Esophagus squamous epithelium (tissue), 5 donors: ENCODE data around the gene CSNK1G1. TPM values are rescaled to one million over a fixed set of nuclear protein-coding genes. Genes with fewer than 3 reads are reported as not detected.
"Not testable (repeated sequence)": the region's sequence is repeated elsewhere in the genome, so short reads cannot be mapped to it uniquely, and the experiment has no call there.

Source experiments
- DNase-seq: peaks from one replicate; lab custom pipeline; 2025; lab: John Stamatoyannopoulos, UW
- H3K27ac ChIP-seq, 4 donors: fragments of 200-600 bp; sonication (generic); one replicate each; pipeline ENCODE4 v1.5.1; 2016 to 2019; ENCODE audit warnings: mild to moderate bottlenecking in 1 of 4
- H3K27me3 ChIP-seq, 4 donors: fragments of 200-600 bp; sonication (generic); 1 replicate in 3 of 4; 2 replicates in 1 of 4; pipeline versions ENCODE4 v1.5.1 to v1.6.0; 2017 to 2021; ENCODE audit warnings: antibody characterized with exemption in 1 of 4
- H3K36me3 ChIP-seq, 3 donors: fragments of 200-600 bp; sonication (generic); one replicate each; pipeline ENCODE4 v1.5.1; 2016 to 2019
- H3K4me1 ChIP-seq, 3 donors: fragments of 200-600 bp; sonication (generic); one replicate each; pipeline ENCODE4 v1.5.1; 2017 to 2019
- H3K4me3 ChIP-seq, 4 donors: fragments of 200-600 bp; sonication (generic); 1 replicate in 3 of 4; 2 replicates in 1 of 4; pipeline ENCODE4 v1.5.1; 2016 to 2019; ENCODE audit warnings: mild to moderate bottlenecking in 2 of 4, moderate library complexity in 1 of 4
- H3K9me3 ChIP-seq, 3 donors: fragments of 200-600 bp; sonication (generic); one replicate each; pipeline ENCODE4 v1.5.1; 2016 to 2019
- POLR2A ChIP-seq, 4 donors: fragments of 450-650 bp; IDR thresholded peaks; one replicate each; pipeline ENCODE4 v1.6.1; 2017; ENCODE audit warnings: antibody characterized with exemption in 4 of 4, mild to moderate bottlenecking in 4 of 4, moderate library complexity in 3 of 4
- WGBS, 2 donors: methylation state at CpG; one replicate each; pipeline ENCODE4 v1.1.5; 2018; 5-methylcytosine and 5-hydroxymethylcytosine counted together
- intact Hi-C: fragments of 100-400 bp; cut with DNase I; formaldehyde crosslinking; loops from one replicate; pipeline ENCODE4 v1.15.0; 2022
- total RNA-seq, 4 donors: library from RNA; depleted of rRNA; stranded (reverse); fragments of >200 nt; gene quantifications; one replicate each; pipeline ENCODE4 v1.1.0, GENCODE V29; 2016
- TF ChIP-seq, protein P1 (sequence below), 6 experiments: fragments of 450-650 bp in 4 of 6; fragments of 200-600 bp in 2 of 6; sonication (generic) in 2 of 6; IDR thresholded peaks; one replicate each; pipeline ENCODE4 v1.5.1; 2016 to 2019; ENCODE audit warnings: antibody characterized with exemption in 6 of 6, mild to moderate bottlenecking in 4 of 6, moderate library complexity in 4 of 6
- donor health status: DM: yes; HTN: yes; CAD: no.

The CSNK1G1 gene
- total RNA-seq, 4 donors from 2014 or later, result 15.0 to 21.4 (median 16.8) TPM

GRCh38 chr15:64333986-64334929 lies 21.7 kb downstream of the CSNK1G1 start:
- intact Hi-C loops, result no loop called here
- H3K4me3 ChIP-seq, result no peak overlapping the region
- no peaks in the 10 kb centered on the region for H3K36me3 ChIP-seq
- WGBS, 2 donors, result 67 to 84% methylated on average over 9 of the region's 9 CpGs
- peaks cover 0 to 15% (median 0%) of the 10 kb centered on the region in 3 donors for H3K4me1 ChIP-seq
- DNase-seq, result no peak
- no peak for TF ChIP-seq POLR2A (IDR thresholded peaks at IDR 0.05)
- TF ChIP-seq, protein P1, sequence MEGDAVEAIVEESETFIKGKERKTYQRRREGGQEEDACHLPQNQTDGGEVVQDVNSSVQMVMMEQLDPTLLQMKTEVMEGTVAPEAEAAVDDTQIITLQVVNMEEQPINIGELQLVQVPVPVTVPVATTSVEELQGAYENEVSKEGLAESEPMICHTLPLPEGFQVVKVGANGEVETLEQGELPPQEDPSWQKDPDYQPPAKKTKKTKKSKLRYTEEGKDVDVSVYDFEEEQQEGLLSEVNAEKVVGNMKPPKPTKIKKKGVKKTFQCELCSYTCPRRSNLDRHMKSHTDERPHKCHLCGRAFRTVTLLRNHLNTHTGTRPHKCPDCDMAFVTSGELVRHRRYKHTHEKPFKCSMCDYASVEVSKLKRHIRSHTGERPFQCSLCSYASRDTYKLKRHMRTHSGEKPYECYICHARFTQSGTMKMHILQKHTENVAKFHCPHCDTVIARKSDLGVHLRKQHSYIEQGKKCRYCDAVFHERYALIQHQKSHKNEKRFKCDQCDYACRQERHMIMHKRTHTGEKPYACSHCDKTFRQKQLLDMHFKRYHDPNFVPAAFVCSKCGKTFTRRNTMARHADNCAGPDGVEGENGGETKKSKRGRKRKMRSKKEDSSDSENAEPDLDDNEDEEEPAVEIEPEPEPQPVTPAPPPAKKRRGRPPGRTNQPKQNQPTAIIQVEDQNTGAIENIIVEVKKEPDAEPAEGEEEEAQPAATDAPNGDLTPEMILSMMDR (IDR thresholded peaks at IDR 0.05), result no peak
- no peaks in the 10 kb centered on the region for H3K9me3 ChIP-seq
- no peaks in the 10 kb centered on the region for H3K27me3 ChIP-seq
- peak overlapping the region in 1 of 4 donors; percentile 10 for H3K27ac ChIP-seq

DNA sequence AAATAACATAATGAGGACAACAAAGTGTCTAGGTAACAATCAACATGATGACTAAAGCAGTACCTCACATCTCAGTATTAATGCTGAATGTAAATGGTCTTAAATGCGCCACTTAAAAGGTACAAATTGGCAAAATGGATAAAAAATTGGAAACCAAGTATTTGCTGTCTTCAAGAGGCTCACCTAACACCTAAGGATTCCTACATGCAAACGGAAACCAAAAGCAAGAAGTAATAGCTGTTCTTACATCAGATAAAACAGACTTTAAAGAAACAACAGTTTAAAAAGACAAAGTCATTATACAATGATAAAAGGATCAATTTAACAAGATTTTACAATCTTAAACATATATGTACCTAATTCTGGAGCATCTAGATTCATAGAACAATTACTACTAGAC lies 22.5 kb downstream of the CSNK1G1 start:
- WGBS, 2 donors, result 88 to 89% methylated on average over 2 of the region's 2 CpGs
- no peak for DNase-seq
- Histone ChIP-seq H3K36me3 (no peaks in the 10 kb centered on the region), H3K27ac (peak overlapping the region in 1 of 4 donors; percentile 10), H3K4me3 (no peak overlapping the region), H3K27me3 (no peaks in the 10 kb centered on the region), H3K4me1 (peaks cover 0 to 15% (median 0%) of the 10 kb centered on the region in 3 donors), H3K9me3 (no peaks in the 10 kb centered on the region)
- intact Hi-C loops, result no loop called here
- no peak for TF ChIP-seq POLR2A (IDR thresholded peaks at IDR 0.05)
- TF ChIP-seq, protein P1 (IDR thresholded peaks at IDR 0.05), result no peak

GRCh38 chr15:64331668-64332067 lies 24.3 kb downstream of the CSNK1G1 start:
- peaks cover 0 to 15% (median 0%) of the 10 kb centered on the region in 3 donors for H3K4me1 ChIP-seq
- H3K4me3 ChIP-seq, H3K36me3 ChIP-seq, H3K9me3 ChIP-seq, H3K27ac ChIP-seq, DNase-seq, intact Hi-C loops, H3K27me3 ChIP-seq: not testable (repeated sequence)
- WGBS, 2 donors, result no CpG with 5 or more reads among the region's 3 CpGs

DNA sequence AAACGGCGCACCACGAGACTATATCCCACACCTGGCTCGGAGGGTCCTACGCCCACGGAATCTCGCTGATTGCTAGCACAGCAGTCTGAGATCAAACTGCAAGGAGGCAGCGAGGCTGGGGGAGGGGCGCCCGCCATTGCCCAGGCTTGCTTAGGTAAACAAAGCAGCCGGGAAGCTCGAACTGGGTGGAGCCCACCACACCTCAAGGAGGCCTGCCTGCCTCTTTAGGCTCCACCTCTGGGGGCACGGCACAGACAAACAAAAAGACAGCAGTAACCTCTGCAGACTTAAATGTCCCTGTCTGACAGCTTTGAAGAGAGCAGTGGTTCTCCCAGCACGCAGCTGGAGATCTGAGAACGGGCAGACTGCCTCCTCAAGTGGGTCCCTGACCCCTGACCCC lies 29.0 kb downstream of the CSNK1G1 start:
- intact Hi-C loops, DNase-seq, H3K27me3 ChIP-seq, H3K9me3 ChIP-seq, H3K36me3 ChIP-seq: not testable (repeated sequence)
- H3K4me3 ChIP-seq, result peak overlapping the region in 2 of 4 donors; percentile 27 to 31
- WGBS, 2 donors, result no CpG with 5 or more reads among the region's 15 CpGs
- peak overlapping the region in 1 of 4 donors; percentile 25 for H3K27ac ChIP-seq
- TF ChIP-seq, protein P1 (IDR thresholded peaks at IDR 0.05), result peak in 1 of 6 experiments; percentile 12
- peaks cover 3 to 15% (median 3%) of the 10 kb centered on the region in 3 donors for H3K4me1 ChIP-seq

DNA sequence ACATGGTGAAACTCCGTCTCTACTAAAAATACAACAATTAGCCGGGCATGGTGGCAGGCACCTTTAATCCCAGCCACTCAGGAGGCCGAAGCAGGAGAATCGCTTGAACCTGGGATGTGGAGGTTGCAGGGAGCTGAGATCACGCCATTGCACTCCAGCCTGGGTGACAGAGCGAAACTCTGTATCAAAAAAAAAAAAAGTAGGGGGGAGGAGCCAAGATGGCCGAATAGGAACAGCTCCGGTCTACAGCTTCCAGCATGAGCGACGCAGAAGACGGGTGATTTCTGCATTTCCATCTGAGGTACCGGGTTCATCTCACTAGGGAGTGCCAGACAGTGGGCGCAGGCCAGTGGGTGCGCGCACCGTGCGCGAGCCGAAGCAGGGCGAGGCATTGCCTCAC lies 29.5 kb downstream of the CSNK1G1 start:
- WGBS, 2 donors, result 57 to 87% methylated on average over 7 to 10 of the region's 20 CpGs
- H3K27me3 ChIP-seq, H3K9me3 ChIP-seq, intact Hi-C loops, H3K36me3 ChIP-seq, DNase-seq: not testable (repeated sequence)
- H3K4me1 ChIP-seq, result peaks cover 3 to 15% (median 3%) of the 10 kb centered on the region in 3 donors
- peak overlapping the region; percentile 11 to 47 (median 29) for H3K4me3 ChIP-seq
- H3K27ac ChIP-seq, result peak overlapping the region; percentile 52 to 76 (median 68)
